K562 (cell line): ENCODE measurements around the gene HEMGN. TPM values are rescaled to one million over a fixed set of nuclear protein-coding genes. Genes with fewer than 3 reads are reported as not detected.
A peak's percentile ranks its signal among the peaks of the same experiment; 100 is the strongest.

Experiments
- CHD4 ChIP-seq: fragments of 200-600 bp; sonication (generic); IDR thresholded peaks from 3 replicates; pipeline ENCODE4 v1.6.1; 2012; ENCODE audit warnings: low read depth, mild to moderate bottlenecking, mixed read lengths, low read length, inconsistent platforms; ENCODE audit not compliant: insufficient read depth, insufficient replicate concordance, poor library complexity, severe bottlenecking
- DLX4 ChIP-seq: fragments of 250-450 bp; sonication (Bioruptor Pico); IDR thresholded peaks from 2 replicates; pipeline ENCODE4 v1.6.1; 2021; ENCODE audit warnings: mild to moderate bottlenecking
- FOXP4 ChIP-seq: sonication (generic); formaldehyde crosslinking; IDR thresholded peaks from 2 replicates; pipeline ENCODE4 v1.8.0; 2022; ENCODE audit warnings: mild to moderate bottlenecking, missing genetic modification reagents, borderline replicate concordance
- MTA2 ChIP-seq: fragments of 450-650 bp; IDR thresholded peaks from 2 replicates; pipeline ENCODE4 v1.6.1; 2016; ENCODE audit warnings: low read depth
- NEUROD1 ChIP-seq: fragments of 150-350 bp; IDR thresholded peaks from 2 replicates; pipeline ENCODE4 v1.6.1; 2014; ENCODE audit warnings: borderline replicate concordance, low read length, low read depth; ENCODE audit not compliant: partially characterized antibody
- NFRKB ChIP-seq: fragments of 450-650 bp; IDR thresholded peaks from 2 replicates; pipeline ENCODE4 v1.6.1; 2016; ENCODE audit warnings: low read depth
- NONO ChIP-seq, 2 experiments: fragments of 200-400 bp in 1 of 2; fragments of 450-650 bp in 1 of 2; formaldehyde crosslinking in 1 of 2; IDR thresholded peaks; 2 replicates each; pipeline ENCODE4 v1.6.1; 2017; ENCODE audit warnings: low read depth in 2 of 2, mild to moderate bottlenecking in 2 of 2, moderate library complexity in 2 of 2, low read length in 1 of 2
- NR3C1 ChIP-seq: sonication (generic); formaldehyde crosslinking; IDR thresholded peaks from 2 replicates; pipeline ENCODE4 v1.8.1; 2022; ENCODE audit warnings: missing genetic modification reagents
- RFX7 ChIP-seq: fragments of 250-450 bp; sonication (Bioruptor Pico); IDR thresholded peaks from 2 replicates; pipeline ENCODE4 v1.5.1; 2021; ENCODE audit warnings: mild to moderate bottlenecking
- SAFB ChIP-seq: fragments of 200-400 bp; formaldehyde crosslinking; IDR thresholded peaks from 2 replicates; pipeline ENCODE4 v1.6.1; 2017; ENCODE audit warnings: low read depth, low read length, borderline replicate concordance
- SNAPC5 ChIP-seq: fragments of 250-450 bp; sonication (Bioruptor Pico); IDR thresholded peaks from 2 replicates; pipeline ENCODE4 v1.8.0; 2021; ENCODE audit warnings: moderate library complexity, mild to moderate bottlenecking, inconsistent platforms
- SRSF1 ChIP-seq: fragments of 200-400 bp; formaldehyde crosslinking; IDR thresholded peaks from 2 replicates; pipeline ENCODE4 v1.6.1; 2017; ENCODE audit warnings: mild to moderate bottlenecking, low read depth, low read length, moderate library complexity
- STAT5A ChIP-seq: IDR thresholded peaks from 2 replicates; pipeline ENCODE4 v1.6.1; 2012; ENCODE audit warnings: low read length, inconsistent platforms, borderline replicate concordance
- TAF7 ChIP-seq: fragments of 450-650 bp; IDR thresholded peaks from 2 replicates; pipeline ENCODE4 v1.6.1; 2016; ENCODE audit warnings: missing genetic modification characterization, missing compliant biosample characterization
- TCF3 ChIP-seq: sonication (generic); formaldehyde crosslinking; IDR thresholded peaks from 2 replicates; pipeline ENCODE4 v1.4.0; 2020; ENCODE audit warnings: mild to moderate bottlenecking, missing genetic modification reagents
- TEAD1 ChIP-seq, 2 experiments: fragments of 450-650 bp in 1 of 2; sonication (generic) in 1 of 2; formaldehyde crosslinking; IDR thresholded peaks; 2 replicates each; pipeline versions ENCODE4 v1.4.0 to v1.8.0; 2020 to 2022; ENCODE audit warnings: mild to moderate bottlenecking in 2 of 2, missing genetic modification reagents in 1 of 2
- YY1 ChIP-seq, 3 experiments: IDR thresholded peaks; 2 replicates each; pipeline ENCODE4 v1.6.1; 2011; ENCODE audit warnings: low read length in 2 of 3, mild to moderate bottlenecking in 2 of 3, moderate library complexity in 2 of 3, borderline replicate concordance in 1 of 3, control low read depth in 1 of 3, low read depth in 1 of 3; ENCODE audit not compliant: insufficient read depth in 3 of 3, insufficient replicate concordance in 2 of 3, control insufficient read depth in 1 of 3, insufficient read length in 1 of 3; ENCODE audit errors: extremely low read depth in 1 of 3
- ZBTB33 ChIP-seq: sonication (generic); formaldehyde crosslinking; IDR thresholded peaks from 2 replicates; pipeline ENCODE4 v1.8.1; 2023; ENCODE audit warnings: mild to moderate bottlenecking, missing genetic modification reagents
- ZNF239 ChIP-seq: fragments of 250-450 bp; sonication (Bioruptor Pico); IDR thresholded peaks from 2 replicates; pipeline ENCODE4 v1.4.0; 2020; ENCODE audit warnings: mild to moderate bottlenecking
- ZNF3 ChIP-seq: fragments of 250-450 bp; sonication (Bioruptor Pico); IDR thresholded peaks from 2 replicates; pipeline ENCODE4 v1.5.0; 2021; ENCODE audit warnings: mild to moderate bottlenecking, moderate library complexity
- ZNF707 ChIP-seq: fragments of 250-450 bp; sonication (Bioruptor Pico); conservative IDR thresholded peaks from 2 replicates; pipeline ENCODE4 v1.8.0; 2022; ENCODE audit warnings: inconsistent platforms, mild to moderate bottlenecking, moderate library complexity
- ZNF75A ChIP-seq: fragments of 450-650 bp; formaldehyde crosslinking; IDR thresholded peaks from 2 replicates; pipeline ENCODE4 v1.4.0; 2020; ENCODE audit warnings: mild to moderate bottlenecking
- polyA plus RNA-seq, 8 experiments: library from polyadenylated mRNA; depleted of rRNA in 4 of 8; stranded (reverse) in 5 of 8; unstranded in 3 of 8; fragments of >200 nt; fragmentation: Nextera tagmentation in 2 of 8; fragmentation: Illumina TruSeq in 1 of 8; extraction: Ambion mirVana in 2 of 8; extraction: Trizol in 1 of 8; gene quantifications; 2 replicates each; pipeline versions ENCODE4 v1.2.1 to v1.2.3, GENCODE V29; 2011 to 2014; ENCODE audit warnings: inconsistent platforms in 1 of 8, missing spikeins in 1 of 8
- total RNA-seq, 7 experiments: library from RNA; depleted of rRNA in 6 of 7; stranded (reverse); fragments of >200 nt in 6 of 7; fragmentation: Illumina TruSeq in 2 of 7; extraction: Trizol in 2 of 7; gene quantifications; 2 replicates each; pipeline versions ENCODE4 v1.2.1 to v1.2.3, GENCODE V29; 2011 to 2021; ENCODE audit warnings: low replicate concordance in 1 of 7

HEMGN gene
- total and polyA plus RNA-seq, 9 of the 15 experiments (the other 6 are each of a cell fraction or from before 2014, with no cell fraction given), result 56.3 to 258 (median 137) TPM

GRCh38 chr9:97985058-97985861, 47.3 kb upstream of the HEMGN start (continued):
- TF ChIP-seq STAT5A, result peak; percentile 12; the same call in 1 of the 2 replicates
- TF ChIP-seq FOXP4 (CRISPR knock-in tag), result no peak
- no peak for TF ChIP-seq ZNF75A
- peak; percentile 91 for TF ChIP-seq NFRKB
- TF ChIP-seq ZNF239 (CRISPR knock-in tag), result peak; percentile 27; the same call in 1 of the 2 replicates
- no peak for TF ChIP-seq NONO (IDR thresholded peaks at IDR 0.05; ENCODE audit: low read depth in 2 of 2, low read length in 1 of 2)
- no peak for TF ChIP-seq ZBTB33 (CRISPR knock-in tag)
- TF ChIP-seq DLX4 (CRISPR knock-in tag), result no peak
- no peak for TF ChIP-seq RFX7 (CRISPR knock-in tag)
- TF ChIP-seq SRSF1, result no peak
- TF ChIP-seq TCF3 (CRISPR knock-in tag), result no peak
- no peak for TF ChIP-seq MTA2
- TF ChIP-seq YY1 (IDR thresholded peaks at IDR 0.05; ENCODE audit: borderline replicate concordance in 1 of 3, control insufficient read depth in 1 of 3, extremely low read depth in 1 of 3, insufficient read depth in 3 of 3, insufficient read length in 1 of 3, insufficient replicate concordance in 2 of 3, low read depth in 1 of 3, low read length in 2 of 3), result peak; percentile 45 to 89 (median 72)
- TF ChIP-seq ZNF3 (CRISPR knock-in tag), result no peak
- TF ChIP-seq TEAD1 (CRISPR knock-in tag; IDR thresholded peaks at IDR 0.05), result peak; percentile 48 to 58; a peak in 2 of 4 replicates
- TF ChIP-seq CHD4, result no peak
- no peak for TF ChIP-seq ZNF707 (CRISPR knock-in tag)
- TF ChIP-seq SAFB, result no peak
- TF ChIP-seq NEUROD1, result peak; percentile 20
- TF ChIP-seq SNAPC5 (CRISPR knock-in tag), result no peak
- TF ChIP-seq TAF7 (tag), result no peak
- TF ChIP-seq NR3C1 (CRISPR knock-in tag), result no peak
